ENCODE results near the gene USO1.
"Not testable (repeated sequence)": the region's sequence is repeated elsewhere in the genome, so short reads cannot be mapped to it uniquely, and the experiment has no call there.

The USO1 gene
- total RNA-seq: 70.4 to 124 (median 110) reads per million in 3 experiments

GRCh38 chr4:75724066-75724866, at the start of gene USO1:
Gene USO1, plus strand, starts transcription at chr4:75724577. Its CDS starts 243 bp downstream, at chr4:75724820.
- peak; percentile 99 for DNase-seq

- DNase-seq: no peak
These were observed 49.3 kb upstream of the USO1 start for GRCh38 chr4:75675004-75675531.

- DNase-seq: no peak
These were observed 45.9 kb upstream of the USO1 start for GRCh38 chr4:75678473-75678872.

- no peak for DNase-seq
These were observed 45.4 kb upstream of the USO1 start for GRCh38 chr4:75678965-75679364.

- no peak for DNase-seq
These were observed 44.4 kb upstream of the USO1 start for GRCh38 chr4:75679876-75680575.

GRCh38 chr4:75683482-75684155, 40.8 kb upstream of the USO1 start:
- no peak for DNase-seq

GRCh38 chr4:75685546-75686189, 38.7 kb upstream of the USO1 start:
- no peak for DNase-seq

- DNase-seq: peak; percentile 29
These were observed 38.0 kb upstream of the USO1 start for GRCh38 chr4:75686346-75686745.

GRCh38 chr4:75687125-75687524, 37.3 kb upstream of the USO1 start:
- DNase-seq: not testable (repeated sequence)

GRCh38 chr4:75692066-75692465, 32.3 kb upstream of the USO1 start:
- DNase-seq: not testable (repeated sequence)

GRCh38 chr4:75696071-75696470, 28.3 kb upstream of the USO1 start:
- DNase-seq: peak; percentile 58

GRCh38 chr4:75696581-75696980, 27.8 kb upstream of the USO1 start:
- DNase-seq: no peak

- peak; percentile 13 for DNase-seq
These were observed 26.0 kb upstream of the USO1 start for GRCh38 chr4:75698162-75698962.

GRCh38 chr4:75698963-75699228, 25.5 kb upstream of the USO1 start:
- no peak for DNase-seq

- no peak for DNase-seq
These were observed 25.1 kb upstream of the USO1 start for GRCh38 chr4:75699299-75699698.

GRCh38 chr4:75702919-75703411, 21.4 kb upstream of the USO1 start:
- no peak for DNase-seq

- DNase-seq: no peak
These were observed 19.0 kb upstream of the USO1 start for GRCh38 chr4:75705198-75705977.

GRCh38 chr4:75708218-75708691, 16.1 kb upstream of the USO1 start:
- DNase-seq: peak; percentile 49

GRCh38 chr4:75710246-75710645, 14.1 kb upstream of the USO1 start:
- no peak for DNase-seq

GRCh38 chr4:75714011-75714410, 10.4 kb upstream of the USO1 start:
- no peak for DNase-seq

GRCh38 chr4:75714704-75715103, 9.7 kb upstream of the USO1 start:
- DNase-seq: no peak
